ENCODE measurements around the gene BACH2.

DNA sequence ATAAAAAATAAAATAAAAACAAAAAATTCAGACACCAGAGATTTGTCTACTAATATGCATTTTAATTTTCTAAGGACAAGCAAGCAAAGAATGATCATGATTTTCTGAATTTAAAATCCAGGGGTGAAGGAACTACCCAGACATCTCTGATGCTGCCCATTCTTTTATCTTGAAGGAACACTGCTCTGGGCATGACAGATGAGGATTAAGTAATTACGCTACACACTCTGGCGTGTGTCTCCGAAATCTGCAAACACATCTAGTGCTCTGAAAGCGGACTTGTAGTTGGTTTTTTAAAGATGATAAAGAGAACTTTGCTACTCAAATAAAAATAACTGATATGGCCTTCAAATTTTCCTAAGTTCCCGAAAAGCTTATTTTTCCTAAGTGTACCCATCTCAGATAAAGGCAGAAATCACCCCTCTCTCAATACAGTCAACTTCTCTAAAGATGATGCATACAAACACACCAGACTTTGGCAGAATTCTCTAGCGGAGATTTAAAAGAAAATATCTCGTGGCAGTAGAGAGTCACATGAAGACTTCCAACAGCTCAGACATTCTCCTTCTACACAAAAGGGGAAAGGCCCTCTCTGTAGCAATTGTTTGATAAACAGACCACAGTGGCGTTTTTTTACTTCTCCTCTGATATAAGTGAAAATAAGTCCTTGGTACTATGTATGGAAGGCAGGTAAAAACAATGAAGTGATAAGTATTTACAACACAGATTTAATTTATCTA lies 133.8 kb downstream of the BACH2 start:
- TF ChIP-seq, protein P1, sequence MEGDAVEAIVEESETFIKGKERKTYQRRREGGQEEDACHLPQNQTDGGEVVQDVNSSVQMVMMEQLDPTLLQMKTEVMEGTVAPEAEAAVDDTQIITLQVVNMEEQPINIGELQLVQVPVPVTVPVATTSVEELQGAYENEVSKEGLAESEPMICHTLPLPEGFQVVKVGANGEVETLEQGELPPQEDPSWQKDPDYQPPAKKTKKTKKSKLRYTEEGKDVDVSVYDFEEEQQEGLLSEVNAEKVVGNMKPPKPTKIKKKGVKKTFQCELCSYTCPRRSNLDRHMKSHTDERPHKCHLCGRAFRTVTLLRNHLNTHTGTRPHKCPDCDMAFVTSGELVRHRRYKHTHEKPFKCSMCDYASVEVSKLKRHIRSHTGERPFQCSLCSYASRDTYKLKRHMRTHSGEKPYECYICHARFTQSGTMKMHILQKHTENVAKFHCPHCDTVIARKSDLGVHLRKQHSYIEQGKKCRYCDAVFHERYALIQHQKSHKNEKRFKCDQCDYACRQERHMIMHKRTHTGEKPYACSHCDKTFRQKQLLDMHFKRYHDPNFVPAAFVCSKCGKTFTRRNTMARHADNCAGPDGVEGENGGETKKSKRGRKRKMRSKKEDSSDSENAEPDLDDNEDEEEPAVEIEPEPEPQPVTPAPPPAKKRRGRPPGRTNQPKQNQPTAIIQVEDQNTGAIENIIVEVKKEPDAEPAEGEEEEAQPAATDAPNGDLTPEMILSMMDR (IDR thresholded peaks at IDR 0.05), result no peak
- TF ChIP-seq EP300 (IDR thresholded peaks at IDR 0.05), result no peak
- TF ChIP-seq POLR2A (IDR thresholded peaks at IDR 0.05), result no peak

Data from stomach (tissue), 4 donors.